Psoas muscle (tissue), 8 donors: ENCODE data around the gene GPRC6A. TPM values are rescaled to one million over a fixed set of nuclear protein-coding genes. Genes with fewer than 3 reads are reported as not detected.

Experiments used
- ATAC-seq, 4 donors: fragments of 200-7000 bp; cut with Tn5 transposase; one replicate each; pipeline ENCODE4 v1.9.1; 2020; ENCODE audit warnings: moderate library complexity in 3 of 4, mild to moderate bottlenecking in 2 of 4
- DNase-seq, 2 donors: peaks; one replicate each; pipeline ENCODE4 v3.0.0-alpha.2; 2020
- H3K27ac ChIP-seq: fragments of 200-600 bp; one replicate; pipeline ENCODE4 v1.8.0; 2022
- H3K27me3 ChIP-seq, 3 donors: fragments of 200-600 bp in 1 of 3; one replicate each; pipeline versions ENCODE4 v1.6.1 to v1.8.0; 2013 to 2022; ENCODE audit warnings: low read length in 2 of 3, mild to moderate bottlenecking in 2 of 3, moderate library complexity in 1 of 3; ENCODE audit not compliant: insufficient read depth in 3 of 3
- H3K36me3 ChIP-seq, 2 donors: fragments of 200-600 bp in 1 of 2; one replicate each; pipeline versions ENCODE4 v1.6.1 to v1.8.0; 2013 to 2022; ENCODE audit warnings: low read depth in 1 of 2, mild to moderate bottlenecking in 1 of 2, moderate library complexity in 1 of 2; ENCODE audit not compliant: insufficient read depth in 1 of 2
- H3K4me1 ChIP-seq: fragments of 200-600 bp; one replicate; pipeline ENCODE4 v1.8.0; 2022
- H3K4me3 ChIP-seq: fragments of 200-600 bp; one replicate; pipeline ENCODE4 v1.8.0; 2022; ENCODE audit warnings: mild to moderate bottlenecking
- H3K9me3 ChIP-seq: fragments of 200-600 bp; one replicate; pipeline ENCODE4 v1.8.0; 2022
- CTCF ChIP-seq: fragments of 200-600 bp; IDR thresholded peaks from one replicate; pipeline ENCODE4 v1.8.0; 2022; ENCODE audit warnings: antibody characterized with exemption
- WGBS, 3 donors: extraction: QIAGEN DNeasy Blood & Tissue Kit; methylation state at CpG; one replicate each; pipeline versions ENCODE4 v1.1.6 to v1.1.7; 2013; 5-methylcytosine and 5-hydroxymethylcytosine counted together
- intact Hi-C, 2 donors: fragments of 100-400 bp; cut with DNase I; formaldehyde crosslinking; loops; one replicate each; pipeline versions ENCODE4 v1.11.0 to v1.14.2; 2022
- polyA plus RNA-seq, 3 donors: library from polyadenylated mRNA; stranded (reverse); fragments of 200-250 nt; gene quantifications; one replicate each; pipeline ENCODE4 v1.2.3, GENCODE V29; 2013
- total RNA-seq, 4 donors: library from RNA; stranded (reverse); fragmentation: NEBNext Ultra II Directional in 2 of 4; extraction: Animal tissue kit (Norgen Biotek cat#: 25700) in 2 of 4; gene quantifications; one replicate each; pipeline versions ENCODE4 v1.2.1 to v1.2.4, GENCODE V29; 2021 to 2023
- donor health status: healthy with polysubstance abuse.
- donor health status: DM: no; HTN: no; CAD: no; lungs with moderate emphysema.
- donor health status: Bipolar disorder and iron deficiency.
- donor health status: healthy.
- donor health status: DM: yes; HTN: yes; CAD: no.
- donor health status: DM: no; HTN: no; CAD: no.
- donor health status: DM: no; HTN: no; CAD: no.
- donor health status: DM: yes; HTN: yes; CAD: no.

The GPRC6A gene
- total and polyA plus RNA-seq, 7 donors, result not detected

DNA sequence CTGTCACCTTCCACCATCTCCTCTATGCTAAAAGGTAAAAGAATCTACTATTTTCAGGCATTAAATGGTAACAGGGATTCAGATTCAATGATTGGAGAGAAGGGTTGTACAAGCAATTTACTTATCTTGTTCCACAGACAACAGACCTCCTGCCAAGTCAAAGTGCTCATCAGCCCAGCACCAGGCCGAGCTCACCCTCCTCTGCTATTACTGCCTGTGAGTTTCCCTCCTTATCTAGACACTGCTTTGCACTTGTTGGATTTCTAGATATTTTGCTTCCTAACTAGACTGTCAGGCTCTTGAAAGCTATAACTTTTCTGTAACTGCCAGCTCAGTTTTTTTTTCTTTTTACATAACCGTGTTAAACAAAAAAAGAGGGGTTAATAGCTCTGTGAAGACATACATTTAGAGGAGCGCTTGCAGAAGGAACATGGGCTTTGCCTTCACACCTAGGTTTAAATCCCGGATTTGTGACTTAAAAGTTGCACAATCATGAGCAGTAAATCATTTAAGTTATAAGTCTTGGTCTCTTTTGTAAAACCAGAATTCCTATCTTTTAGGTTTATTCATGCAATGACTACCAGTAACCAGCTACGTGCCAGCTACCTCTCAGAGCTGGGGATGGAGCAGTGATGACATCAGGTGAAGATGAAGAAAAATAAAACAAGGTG is 62.2 kb downstream of the GPRC6A start:
- H3K9me3 ChIP-seq, result no peaks in the 10 kb centered on the region
- DNase-seq (no peak), ATAC-seq (no peak)
- intact Hi-C loops, result no loop called here
- TF ChIP-seq CTCF, result no peak
- no peak overlapping the region for H3K4me3 ChIP-seq
- WGBS, 3 donors, result 76 to 83% (median 77%) methylated on average over 5 of the region's 5 CpGs
- peaks cover 0 to 30% (median 7%) of the 10 kb centered on the region in 3 donors for H3K27me3 ChIP-seq
- H3K36me3 ChIP-seq, result no peaks in the 10 kb centered on the region
- H3K4me1 ChIP-seq, result no peaks in the 10 kb centered on the region
- no peak overlapping the region for H3K27ac ChIP-seq

DNA sequence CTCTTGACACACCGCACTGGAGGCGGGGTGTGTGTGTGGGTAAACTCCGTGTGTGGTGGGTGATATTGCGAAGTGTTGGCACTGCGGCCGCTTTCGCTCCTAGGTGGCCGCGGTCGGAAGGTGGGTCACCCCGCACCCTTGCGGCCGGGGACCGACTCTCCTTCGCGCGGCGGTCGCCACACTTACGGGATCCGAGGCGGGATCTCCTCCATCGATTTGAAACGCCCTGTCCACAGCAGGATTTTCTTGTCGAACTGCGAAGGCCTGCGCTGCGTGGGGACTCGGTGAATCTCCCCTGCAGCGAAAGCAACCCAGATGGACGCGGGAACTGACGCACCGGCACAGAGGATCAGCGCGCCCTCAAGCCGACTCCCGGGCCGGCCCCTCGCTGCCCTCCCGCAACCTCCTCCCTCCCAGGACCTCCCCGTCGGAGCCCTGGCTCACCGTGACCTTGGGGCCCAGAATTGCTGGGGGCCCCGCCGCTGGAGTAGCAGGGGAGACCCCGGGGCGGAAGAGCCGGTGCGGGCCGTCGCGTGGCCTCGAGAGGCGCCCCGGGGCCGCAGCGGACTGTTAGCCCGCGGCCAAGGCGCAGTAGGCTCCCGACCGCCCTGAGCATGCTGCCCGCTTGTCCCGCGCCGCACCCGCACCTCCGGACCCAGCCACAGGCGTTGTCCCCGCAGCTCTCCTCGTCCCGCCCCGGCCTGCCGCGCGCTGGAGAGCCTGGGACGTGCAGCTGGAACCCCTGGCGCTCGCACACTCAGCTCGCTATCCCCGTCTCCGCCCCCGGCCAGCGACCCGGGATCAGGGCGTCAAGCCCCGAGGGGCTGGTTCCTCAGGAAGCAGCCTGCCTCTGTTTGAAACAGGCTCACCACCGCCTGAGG is 63.7 kb downstream of the GPRC6A start, which contains the start of gene FAM162B:
Gene FAM162B, minus strand, starts transcription at position 759 of the 881 bp plus-strand sequence. Its CDS starts 143 bp downstream, at position 616.
- intact Hi-C loops, result no loop called here
- H3K9me3 ChIP-seq, result no peaks in the 10 kb centered on the region
- 1 to 2% (median 1%) methylated on average over 72 to 89 of the region's 89 CpGs for WGBS, 3 donors
- peak within 1 kb of the TSS; percentile 69 for H3K4me3 ChIP-seq
- no peak for TF ChIP-seq CTCF
- H3K4me1 ChIP-seq, result no peaks in the 10 kb centered on the region
- ATAC-seq (peak in 3 of 4 donors; percentile 55 to 78 (median 74)), DNase-seq (peak; percentile 48 to 80)
- peaks cover 0 to 30% (median 7%) of the 10 kb centered on the region in 3 donors for H3K27me3 ChIP-seq
- H3K27ac ChIP-seq, result peak within 1 kb of the TSS; percentile 50
- no peaks in the 10 kb centered on the region for H3K36me3 ChIP-seq

DNA sequence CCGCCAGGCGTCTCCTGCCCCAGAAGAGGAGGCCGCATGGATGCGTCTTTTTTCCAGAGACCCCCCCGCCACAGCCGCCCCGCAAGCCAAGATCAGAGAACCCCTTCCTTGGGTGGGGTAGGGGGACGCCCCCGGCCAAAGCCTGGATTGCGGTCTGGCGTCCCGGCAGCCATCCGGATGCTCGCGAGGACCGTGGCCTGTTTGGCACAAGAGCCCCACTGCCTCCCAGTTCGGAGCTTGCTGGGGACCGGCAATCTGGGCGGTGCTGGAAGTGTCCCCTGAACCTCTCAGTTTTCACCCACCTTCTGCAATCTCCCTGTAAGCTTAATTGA is 64.3 kb downstream of the GPRC6A start:
- WGBS, 3 donors, result 31 to 35% (median 34%) methylated on average over 16 to 19 of the region's 19 CpGs
- peaks cover 0 to 30% (median 7%) of the 10 kb centered on the region in 3 donors for H3K27me3 ChIP-seq
- peak in 2 of 4 donors; percentile 13 to 54 for ATAC-seq

DNA sequence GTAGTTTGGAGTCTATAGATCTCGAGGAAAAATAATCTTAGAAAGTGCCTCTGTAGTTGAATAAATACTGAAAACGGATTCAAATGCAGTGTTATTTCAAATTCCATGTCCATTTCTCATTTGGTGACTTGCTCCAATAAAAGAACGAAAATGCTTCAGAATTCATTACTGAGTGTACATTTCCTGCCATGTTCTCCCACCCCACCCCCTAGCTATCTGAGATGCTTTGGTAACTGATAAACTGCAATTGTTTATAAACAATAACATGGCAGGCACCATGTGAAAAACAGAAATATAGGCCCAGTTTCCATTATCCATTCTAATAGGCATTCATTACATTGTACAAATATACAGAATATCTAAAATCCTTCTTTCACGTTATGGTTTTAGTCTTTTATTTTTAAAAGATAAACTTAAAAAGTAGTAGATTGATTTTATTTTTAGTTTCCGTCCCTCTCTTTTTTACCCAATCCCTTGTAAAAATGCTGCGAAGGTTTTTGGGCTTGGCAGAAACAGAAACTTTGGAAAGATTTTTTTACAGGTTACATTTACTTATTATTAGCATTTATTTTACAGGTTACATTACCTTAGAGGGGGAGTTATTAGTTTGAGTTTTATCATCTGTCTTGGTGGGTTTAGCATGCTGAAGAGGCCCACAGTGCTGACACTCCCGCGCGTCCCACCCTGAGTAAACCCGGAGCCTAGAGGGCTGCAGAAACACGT is 64.8 kb downstream of the GPRC6A start:
- no peak for TF ChIP-seq CTCF
- Histone ChIP-seq H3K4me3 (peak overlapping the region; percentile 69), H3K9me3 (no peaks in the 10 kb centered on the region), H3K4me1 (no peaks in the 10 kb centered on the region), H3K36me3 (no peaks in the 10 kb centered on the region), H3K27me3 (peaks cover 0 to 30% (median 7%) of the 10 kb centered on the region in 3 donors), H3K27ac (peak overlapping the region; percentile 50)
- DNase-seq (no peak), ATAC-seq (no peak)
- WGBS, 3 donors, result 73 to 85% (median 84%) methylated on average over 11 of the region's 11 CpGs
- intact Hi-C loops, result no loop called here

More for the DNA sequence above, 64.3 kb downstream of the GPRC6A start:
- peak; percentile 18 to 62 for DNase-seq
- peak overlapping the region; percentile 50 for H3K27ac ChIP-seq
- H3K4me3 ChIP-seq, result peak overlapping the region; percentile 69
- H3K36me3 ChIP-seq, result no peaks in the 10 kb centered on the region
- H3K4me1 ChIP-seq, result no peaks in the 10 kb centered on the region
- intact Hi-C loops, result no loop called here
- no peaks in the 10 kb centered on the region for H3K9me3 ChIP-seq
- TF ChIP-seq CTCF, result no peak
